ENCODE data around the gene VWA5B1. TPM values are rescaled to one million over a fixed set of nuclear protein-coding genes. Genes with fewer than 3 reads are reported as not detected.

VWA5B1 gene
- polyA plus RNA-seq, 4 donors: 0.82 to 2.7 (median 2.0) TPM

DNA sequence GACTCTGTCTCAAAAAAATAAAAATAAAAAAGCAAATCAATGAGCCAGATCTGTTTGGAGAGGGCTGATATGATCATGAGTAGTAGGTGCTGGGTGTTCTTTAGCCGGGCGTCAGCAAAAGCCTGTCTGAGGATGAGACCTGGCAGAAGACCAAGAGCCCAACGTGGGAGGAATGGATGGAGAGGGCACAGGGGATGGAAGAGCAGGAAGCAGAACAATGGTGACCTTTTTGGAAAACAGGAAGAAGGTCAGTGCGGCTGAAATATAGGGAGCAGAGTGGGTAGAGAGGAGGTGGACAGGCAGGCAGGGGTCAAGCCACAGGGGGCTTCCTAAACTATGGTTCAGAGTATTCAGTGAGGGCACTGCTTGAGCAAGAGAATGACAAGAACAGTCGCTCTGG, 30.9 kb downstream of the VWA5B1 start:
- no peak for DNase-seq (ENCODE audit: low read depth in 4 of 4, low spot score in 2 of 4)

DNA sequence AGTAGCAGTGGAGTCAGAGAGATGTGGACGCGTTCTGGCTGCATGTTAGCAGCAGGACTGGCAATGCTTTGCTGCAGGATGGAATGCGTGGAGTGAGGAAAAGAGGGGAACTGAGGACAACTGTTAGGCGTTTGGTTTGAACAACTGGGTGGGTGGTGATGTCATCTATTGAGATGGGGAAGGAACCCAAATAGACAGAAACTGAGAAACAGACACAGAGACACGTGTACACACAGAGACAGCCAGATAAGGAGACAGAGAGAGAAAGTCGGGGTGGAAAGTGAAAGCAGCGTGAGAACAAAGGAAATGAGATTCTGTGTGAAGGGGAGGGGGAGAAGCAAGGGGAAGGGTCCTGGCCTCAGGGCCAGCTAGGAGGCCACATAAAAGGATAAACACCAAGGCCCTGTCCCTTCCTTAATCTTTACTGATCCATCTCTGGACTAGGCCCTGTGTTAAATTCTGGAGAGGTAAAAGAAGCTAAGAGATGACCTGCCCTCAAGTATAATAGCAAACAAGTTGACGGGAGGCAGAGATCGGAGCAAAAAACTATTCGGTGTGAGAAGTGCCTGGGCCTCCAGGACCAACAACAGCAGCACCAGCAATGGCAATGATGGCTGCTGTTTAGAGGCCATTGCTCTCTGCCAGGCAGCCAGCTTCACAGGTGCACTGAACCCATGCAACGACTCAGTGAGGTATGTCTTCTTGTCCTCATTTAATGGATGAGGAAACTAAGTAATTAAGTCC, 31.6 kb downstream of the VWA5B1 start:
- DNase-seq (ENCODE audit: low read depth in 4 of 4, low spot score in 2 of 4): no peak

DNA sequence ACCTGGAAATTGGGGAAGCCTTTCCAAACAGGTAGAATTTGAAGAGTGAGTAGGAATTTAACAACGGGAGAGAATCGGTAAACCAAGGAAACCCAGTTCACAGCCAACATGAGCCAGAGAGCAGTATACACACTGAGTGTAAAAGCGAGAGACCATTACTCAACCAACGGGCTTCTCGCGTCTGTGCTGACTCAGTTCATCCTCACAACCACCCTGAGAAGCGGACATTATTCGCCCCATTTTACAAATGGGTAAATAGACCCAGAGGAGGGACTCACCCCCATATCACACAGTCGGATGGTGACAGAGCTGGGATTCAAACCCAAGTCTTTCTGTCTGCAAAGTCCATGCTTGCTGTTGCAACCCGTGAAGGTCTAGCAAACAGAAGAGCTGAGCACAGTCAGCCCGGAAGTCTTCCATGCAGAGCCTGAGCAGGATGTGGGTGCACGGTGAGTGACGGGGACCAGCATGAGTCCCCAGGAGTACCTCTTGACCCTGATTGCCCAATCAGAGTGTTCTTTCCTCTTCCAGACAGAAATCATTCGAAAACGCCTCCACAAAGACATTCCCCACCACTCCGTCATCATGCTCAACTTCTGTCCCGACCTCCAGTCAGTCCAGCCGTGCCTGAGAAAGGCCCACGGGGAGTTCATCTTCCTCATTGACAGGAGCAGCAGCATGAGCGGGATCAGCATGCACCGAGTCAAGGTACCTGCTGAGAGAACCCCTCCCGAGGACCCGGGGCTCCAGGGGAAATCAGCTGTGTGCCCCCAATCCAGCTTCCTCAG, 32.3 kb downstream of the VWA5B1 start:
- DNase-seq (ENCODE audit: low read depth in 4 of 4, low spot score in 2 of 4): no peak

DNA sequence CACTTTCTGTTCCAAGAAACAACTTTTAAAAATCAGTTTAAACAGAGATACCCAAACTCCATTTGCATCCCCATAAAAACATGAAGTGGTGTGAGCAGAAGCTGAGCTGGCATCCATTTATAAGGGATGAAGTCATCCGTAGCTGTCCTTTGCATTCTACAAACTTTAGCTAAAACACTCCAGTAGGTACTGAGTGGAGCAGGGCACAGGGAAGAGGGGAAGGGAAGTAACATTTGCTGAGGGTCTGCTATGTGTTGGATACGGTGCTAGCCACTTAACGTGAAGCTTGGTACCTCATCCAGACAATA, 32.9 kb downstream of the VWA5B1 start:
- DNase-seq (ENCODE audit: low read depth in 4 of 4, low spot score in 2 of 4): no peak

DNA sequence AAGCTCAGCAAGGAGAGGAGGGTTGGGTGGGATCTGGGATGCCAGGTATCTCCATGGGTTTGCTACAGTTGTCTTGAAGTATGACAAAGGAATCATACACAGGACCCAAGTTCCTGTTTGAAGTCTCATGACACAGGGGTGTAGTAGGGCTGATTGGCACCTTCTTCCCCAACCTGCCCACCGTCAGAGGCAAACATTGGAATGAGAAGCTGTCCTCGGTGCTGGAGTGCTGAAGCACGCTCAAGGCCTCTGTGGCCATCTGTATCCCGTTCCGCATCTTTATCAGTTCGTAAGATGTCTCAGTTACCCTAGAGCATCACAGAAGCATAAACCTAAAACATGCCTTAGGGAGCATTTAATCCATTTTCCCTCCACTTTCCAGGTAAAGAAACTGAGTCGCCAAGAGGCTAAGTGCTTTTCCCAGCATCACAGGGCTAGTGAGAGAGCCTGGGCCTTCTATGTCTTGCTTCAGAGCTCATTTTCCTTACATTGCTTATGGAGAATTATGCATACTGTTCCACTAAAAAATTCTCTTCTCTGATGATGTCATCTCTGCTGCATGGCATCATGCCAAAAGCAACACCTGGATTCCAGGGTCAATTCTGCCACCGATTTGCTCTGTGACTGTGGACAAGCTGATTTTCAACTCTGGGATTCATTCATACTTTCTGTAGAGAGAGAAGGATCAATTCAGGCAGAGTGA, 34.2 kb downstream of the VWA5B1 start:
- DNase-seq (ENCODE audit: low read depth in 4 of 4, low spot score in 2 of 4): no peak

DNA sequence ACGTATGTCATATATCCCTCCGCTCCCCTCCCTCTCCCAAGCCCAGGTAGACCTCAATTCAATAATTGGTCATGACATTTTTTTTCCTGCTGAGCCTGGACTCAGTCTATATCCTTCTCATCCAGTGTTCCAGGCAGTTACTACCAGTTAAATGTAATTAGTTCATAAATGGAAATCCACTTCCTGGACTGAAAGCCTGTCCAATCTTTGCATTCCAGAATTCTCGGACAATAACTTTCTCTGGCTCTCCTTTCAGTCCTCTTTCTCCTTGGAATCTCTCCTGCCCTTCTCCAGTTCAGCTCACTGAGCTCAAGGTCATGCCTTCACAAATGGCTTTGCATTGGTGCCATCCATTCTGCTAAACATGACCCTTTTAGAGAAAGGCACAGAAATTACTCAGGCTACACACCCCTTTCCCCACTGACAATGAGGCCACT, 34.8 kb downstream of the VWA5B1 start:
- DNase-seq (ENCODE audit: low read depth in 4 of 4, low spot score in 2 of 4): no peak

DNA sequence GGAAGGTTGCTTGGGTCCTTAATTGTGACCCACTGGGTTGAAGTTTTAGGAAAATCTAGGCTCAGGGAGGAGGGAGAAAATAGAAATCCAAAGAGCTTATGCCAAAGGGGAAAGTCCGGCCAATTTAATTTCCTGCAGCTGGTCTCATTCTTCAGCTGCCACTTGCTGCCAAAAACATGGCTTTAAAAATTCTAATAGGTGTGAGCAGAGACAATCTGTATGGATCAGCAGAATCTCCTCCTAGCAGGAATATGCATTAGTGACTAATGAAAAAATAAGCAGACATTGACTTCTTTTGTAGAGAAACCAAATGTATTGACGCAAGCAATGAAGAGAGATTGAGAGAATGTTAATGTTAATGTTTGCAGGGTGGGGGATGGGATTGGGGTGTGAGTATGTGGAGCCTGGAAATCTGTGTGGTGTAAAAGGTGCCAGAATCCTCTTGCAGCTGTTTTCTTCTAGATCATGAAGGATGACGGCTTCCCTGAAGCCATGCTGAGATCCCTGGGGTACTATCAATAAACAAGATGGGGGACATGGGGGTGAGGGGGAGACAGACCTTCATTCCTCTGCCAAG, 35.3 kb downstream of the VWA5B1 start:
- no peak for DNase-seq (ENCODE audit: low read depth in 4 of 4, low spot score in 2 of 4)

DNA sequence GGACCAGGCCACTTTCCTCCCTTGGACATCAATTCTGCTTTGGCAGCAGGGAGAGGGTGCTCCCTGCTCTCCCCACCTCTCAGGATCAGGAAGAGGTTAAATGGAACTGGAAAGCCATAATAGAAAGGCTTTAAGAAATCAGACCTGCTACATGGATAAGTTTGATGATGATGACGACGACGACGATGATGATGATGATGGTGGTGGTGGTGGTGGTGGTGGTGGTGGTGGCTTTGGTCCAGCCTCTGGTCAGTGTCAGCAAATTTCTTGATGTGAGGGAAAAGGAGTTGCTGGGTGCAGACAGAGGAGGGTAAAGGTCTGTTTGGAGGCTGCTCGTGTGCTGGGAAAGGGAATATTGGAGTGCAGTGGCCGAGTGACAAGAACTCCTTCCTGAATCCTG, 36.8 kb downstream of the VWA5B1 start:
- DNase-seq (ENCODE audit: low read depth in 4 of 4, low spot score in 2 of 4): no peak

DNA sequence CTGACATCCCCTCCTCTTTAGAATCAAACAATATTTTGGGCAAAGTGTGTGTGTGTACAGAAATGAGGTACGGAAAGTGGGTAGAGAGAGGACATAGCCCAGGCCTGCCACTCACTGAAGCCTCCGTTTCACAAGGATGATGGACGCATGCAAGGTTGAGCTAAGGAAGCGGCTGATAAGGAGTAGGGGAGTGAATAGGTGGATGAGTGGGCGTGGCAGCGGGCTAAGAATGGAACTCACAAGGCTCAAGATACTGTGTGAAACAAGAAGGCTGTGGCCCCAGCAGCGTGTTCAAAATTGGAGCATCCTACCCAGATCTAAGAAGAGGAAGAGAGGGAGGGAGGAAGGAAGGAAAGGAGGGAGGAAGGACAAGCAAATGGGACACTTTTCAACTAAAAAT, 37.5 kb downstream of the VWA5B1 start:
- no peak for DNase-seq (ENCODE audit: low read depth in 4 of 4, low spot score in 2 of 4)

DNA sequence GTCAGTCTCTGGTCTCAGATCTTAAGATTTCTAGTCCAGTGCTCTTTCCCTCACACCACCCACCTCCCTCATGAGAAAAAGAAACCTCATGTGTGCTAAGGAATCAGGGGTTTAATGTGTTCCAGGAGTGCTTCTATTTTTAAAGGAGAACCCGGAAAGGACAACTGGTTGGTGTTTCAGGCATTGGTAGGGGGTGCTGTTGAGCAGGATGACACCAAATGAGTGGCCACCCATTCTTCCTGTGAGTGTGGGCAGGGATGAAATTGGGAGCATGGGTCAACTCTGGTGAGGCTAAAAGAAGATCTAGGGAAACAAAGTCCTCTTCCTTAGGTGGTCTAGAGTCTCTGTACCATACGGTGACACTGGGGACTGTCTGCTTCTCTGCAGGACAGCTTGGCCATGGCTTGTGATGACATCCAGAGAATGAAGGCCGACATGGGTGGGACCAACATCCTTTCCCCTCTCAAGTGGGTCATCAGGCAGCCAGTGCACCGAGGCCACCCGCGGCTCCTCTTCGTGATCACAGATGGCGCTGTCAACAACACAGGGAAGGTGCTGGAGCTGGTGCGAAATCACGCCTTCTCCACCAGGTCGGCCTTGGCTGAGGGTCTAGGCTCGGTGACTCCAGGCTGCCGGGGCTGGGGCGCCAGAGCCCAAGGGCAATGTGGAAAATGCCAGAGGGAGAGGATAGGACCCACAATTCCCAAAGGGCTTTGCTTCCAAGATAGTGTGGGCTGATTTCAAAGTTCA, 39.3 kb downstream of the VWA5B1 start:
- DNase-seq (ENCODE audit: low read depth in 4 of 4, low spot score in 2 of 4): no peak

DNA sequence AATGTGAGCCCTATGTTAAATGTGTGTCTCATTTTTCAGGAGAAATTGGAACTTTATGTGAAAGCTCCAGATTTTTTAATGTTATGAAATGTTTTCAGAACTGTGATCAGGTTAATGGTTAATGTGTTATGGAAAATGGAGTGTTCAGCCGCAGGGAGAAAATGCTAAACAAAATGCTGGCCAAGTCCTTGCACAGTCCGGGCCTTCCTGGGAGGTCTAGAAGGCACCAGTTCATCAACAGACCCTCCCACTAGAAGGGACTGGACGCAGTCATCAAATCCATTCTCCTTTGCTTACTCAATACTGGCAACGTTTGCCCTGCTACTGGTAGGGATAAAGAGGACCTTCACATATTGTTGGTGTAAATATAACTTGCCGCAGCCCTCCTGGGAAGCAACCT, 43.4 kb downstream of the VWA5B1 start:
- DNase-seq (ENCODE audit: low read depth in 4 of 4, low spot score in 2 of 4): no peak

DNA sequence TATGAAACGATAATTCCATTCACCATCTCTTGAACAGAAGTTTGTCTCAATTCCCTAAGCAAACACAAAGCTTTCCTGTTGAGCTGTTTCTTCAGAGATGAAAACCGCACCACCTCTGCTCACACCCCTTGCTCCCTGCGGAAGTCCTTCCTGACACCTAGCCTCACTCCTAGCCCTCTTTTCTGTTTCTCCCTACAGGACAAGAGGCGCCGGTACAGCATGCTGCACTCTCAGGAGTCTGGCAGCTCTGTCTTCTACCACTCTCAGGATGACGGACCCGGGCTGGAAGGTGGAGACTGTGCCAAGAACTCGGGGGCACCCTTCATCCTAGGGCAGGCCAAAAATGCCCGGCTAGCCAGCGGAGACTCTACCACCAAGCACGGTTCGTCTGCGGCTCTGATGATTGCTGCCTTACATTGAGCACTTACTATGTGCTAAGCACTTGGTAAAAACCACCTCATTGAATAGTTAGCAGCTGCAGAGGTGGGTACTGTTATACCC, 45.5 kb downstream of the VWA5B1 start:
- DNase-seq (ENCODE audit: low read depth in 4 of 4, low spot score in 2 of 4): no peak

DNA sequence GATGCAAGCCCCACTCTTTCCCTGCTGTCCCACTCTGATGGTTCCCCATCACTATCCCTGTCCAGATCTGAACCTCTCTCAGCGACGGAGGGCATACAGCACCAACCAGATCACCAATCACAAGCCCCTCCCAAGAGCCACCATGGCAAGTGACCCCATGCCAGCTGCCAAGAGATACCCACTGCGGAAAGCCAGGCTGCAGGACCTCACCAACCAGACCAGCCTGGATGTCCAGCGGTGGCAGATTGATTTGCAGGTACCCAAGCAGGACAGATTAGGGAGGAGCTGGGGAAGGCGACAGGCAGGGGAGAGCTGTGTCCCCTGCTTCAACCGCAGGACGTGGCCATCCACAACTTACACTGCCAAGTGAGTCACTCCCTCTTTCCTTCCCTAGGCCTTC, 46.9 kb downstream of the VWA5B1 start:
- no peak for DNase-seq (ENCODE audit: low read depth in 4 of 4, low spot score in 2 of 4)

DNA sequence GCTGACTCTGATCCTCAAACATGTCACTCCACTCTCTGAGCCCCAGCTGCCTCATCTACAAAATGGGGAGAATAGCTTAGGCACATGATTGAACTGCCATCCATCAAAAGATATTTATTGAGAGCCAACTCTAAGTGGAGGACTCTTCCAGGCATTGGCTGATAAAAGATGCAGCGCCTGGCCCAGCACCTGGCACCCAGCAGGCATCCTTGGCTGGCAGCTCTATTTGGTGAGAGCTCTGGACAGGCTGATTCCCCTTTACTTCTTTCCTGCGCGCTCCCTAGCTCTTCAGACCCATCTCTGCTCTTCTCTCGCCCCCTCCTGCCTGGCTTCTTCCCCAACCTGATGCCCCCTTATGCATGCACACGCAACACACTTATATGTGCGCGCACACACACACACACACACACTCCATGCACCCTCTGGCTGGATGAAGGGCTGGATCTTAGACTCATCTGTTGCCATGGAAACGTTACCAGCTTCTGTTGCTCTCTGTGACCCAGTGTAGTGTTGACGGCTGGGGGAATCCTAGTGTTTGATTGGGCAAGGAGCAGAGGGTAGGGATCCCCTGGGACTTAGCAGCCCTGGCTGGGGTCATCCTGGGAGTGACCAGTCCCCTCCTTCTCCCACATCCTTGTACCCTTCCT, 49.3 kb downstream of the VWA5B1 start:
- DNase-seq (ENCODE audit: low read depth in 4 of 4, low spot score in 2 of 4): no peak

DNA sequence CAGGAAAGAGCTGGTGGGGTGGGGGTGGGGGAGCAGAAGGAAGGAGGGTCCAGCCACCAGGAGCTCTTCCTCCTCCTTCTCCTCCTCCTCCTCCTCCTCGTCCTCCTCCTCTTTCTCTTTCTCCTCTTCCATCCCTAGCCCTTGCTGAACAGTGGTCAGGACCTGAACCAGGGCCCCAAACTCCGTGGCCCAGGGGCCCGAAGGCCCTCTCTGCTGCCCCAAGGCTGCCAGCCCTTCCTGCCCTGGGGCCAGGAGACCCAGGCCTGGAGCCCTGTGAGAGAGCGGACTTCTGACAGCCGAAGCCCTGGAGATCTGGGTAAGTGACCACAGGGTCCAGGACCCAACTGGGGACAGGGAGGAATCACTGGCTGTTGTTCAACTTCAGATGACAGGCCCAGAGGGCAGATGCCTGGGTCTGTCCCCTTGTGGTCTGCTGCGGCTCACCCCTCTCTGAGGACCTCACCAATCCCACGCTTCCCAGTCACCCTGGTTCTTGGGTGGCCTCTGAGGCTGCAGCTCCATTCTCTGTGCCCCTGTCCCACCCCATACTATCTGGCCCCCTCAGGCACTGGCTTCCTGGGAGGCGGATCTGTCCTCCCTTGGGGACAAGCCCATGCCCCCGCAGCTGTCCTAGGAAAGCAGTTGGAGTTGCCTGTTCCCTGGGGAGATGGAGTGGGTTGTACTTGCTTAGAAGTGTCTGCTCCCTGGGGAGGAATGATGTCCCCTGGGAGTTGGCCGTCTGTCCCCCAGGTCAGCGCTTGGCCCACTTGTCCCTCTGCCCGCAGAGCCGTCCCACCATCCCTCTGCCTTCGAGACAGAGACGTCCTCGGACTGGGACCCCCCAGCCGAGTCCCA, 51.8 kb downstream of the VWA5B1 start:
- DNase-seq (ENCODE audit: low read depth in 4 of 4, low spot score in 2 of 4): no peak

DNA sequence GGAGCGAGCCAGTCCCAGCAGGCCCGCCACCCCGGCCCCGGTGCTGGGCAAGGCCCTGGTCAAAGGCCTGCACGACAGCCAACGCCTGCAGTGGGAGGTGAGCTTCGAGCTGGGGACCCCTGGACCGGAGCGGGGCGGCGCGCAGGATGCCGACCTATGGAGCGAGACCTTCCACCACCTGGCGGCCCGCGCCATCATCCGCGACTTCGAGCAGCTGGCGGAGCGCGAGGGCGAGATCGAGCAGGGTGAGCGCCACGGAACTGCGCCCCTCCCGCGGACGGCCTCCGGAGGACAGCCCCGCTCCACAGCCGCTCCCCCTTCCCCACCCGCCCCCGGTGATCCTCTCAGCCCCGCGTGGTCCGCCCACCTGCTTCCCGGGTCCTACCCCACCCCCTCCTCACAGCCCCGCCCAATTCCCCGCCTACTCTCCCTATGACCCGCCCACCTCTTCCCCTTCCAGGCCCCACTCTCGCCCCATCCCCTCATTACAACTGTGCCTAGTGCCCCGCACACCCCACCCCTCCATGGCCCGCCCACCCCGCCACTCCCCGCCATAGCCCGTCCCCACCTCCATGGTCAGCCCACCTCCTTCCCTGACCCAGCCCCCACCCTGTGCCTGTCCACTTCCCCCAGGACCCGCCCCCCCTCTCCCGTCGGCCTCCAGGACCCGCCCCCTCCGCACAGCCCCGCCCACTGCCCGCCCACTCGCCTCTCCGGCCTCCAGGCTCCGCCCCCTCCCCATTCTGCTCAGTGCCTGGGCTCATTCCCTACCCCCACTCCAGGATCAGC, 52.7 kb downstream of the VWA5B1 start:
- no peak for DNase-seq (ENCODE audit: low read depth in 4 of 4, low spot score in 2 of 4)

DNA sequence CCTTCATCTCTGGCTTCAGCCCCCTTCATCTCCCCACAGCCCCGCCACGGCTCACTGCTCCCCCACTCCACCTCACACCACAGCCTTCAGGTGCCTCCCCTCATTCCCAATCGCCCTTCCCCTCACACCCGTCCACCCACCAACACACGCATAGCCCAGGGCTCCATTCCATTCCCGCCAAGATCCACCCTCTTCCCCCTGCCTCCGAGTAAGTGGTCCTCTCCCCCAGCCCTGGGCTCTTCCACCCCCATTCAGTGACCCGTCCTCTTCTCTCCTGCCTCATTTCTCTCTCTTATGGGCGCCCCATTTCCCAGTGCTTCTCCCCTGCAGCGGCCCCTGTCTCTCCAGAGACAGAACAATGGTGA, 53.2 kb downstream of the VWA5B1 start:
- DNase-seq (ENCODE audit: low read depth in 4 of 4, low spot score in 2 of 4): no peak

DNA sequence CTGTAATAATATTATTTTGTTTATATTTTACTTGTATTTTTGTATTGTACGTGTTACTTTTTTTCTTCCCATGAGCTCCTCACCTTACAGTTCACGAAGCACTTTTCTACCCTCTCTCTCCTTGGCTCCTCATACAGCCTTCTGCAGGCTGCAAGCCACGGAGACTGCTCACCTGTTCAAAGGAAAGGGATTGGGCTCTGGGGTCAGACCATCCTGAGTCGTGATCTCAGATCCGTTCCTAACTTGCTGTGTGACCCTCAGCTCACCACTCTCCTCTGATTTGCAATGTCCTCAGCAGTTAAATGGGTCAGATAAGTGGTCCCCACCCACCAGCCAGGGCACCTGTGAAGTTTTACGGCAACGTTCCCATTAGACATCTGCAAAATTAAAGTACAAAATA, 54.1 kb downstream of the VWA5B1 start:
- no peak for DNase-seq (ENCODE audit: low read depth in 4 of 4, low spot score in 2 of 4)
